HG03045 (cell line): Measurements from ENCODE around the gene MYADML2.

Source experiments
- ATAC-seq: cut with Tn5 transposase; IDR thresholded peaks from one replicate; pipeline ENCODE4 v1.9.1; 2021; ENCODE audit warnings: mild to moderate bottlenecking, moderate library complexity; ENCODE audit not compliant: unreplicated experiment

The MYADML2 gene

GRCh38 chr17:81901167-81902022, 45.6 kb downstream of the MYADML2 start:
- ATAC-seq: no peak

- ATAC-seq: no peak
Measured at GRCh38 chr17:81900181-81900820, 46.7 kb downstream of the MYADML2 start.

GRCh38 chr17:81899514-81900166, 47.4 kb downstream of the MYADML2 start:
- no peak for ATAC-seq

GRCh38 chr17:81898885-81899284, 48.1 kb downstream of the MYADML2 start:
- no peak for ATAC-seq

- no peak for ATAC-seq
Measured at GRCh38 chr17:81898029-81898866, 48.8 kb downstream of the MYADML2 start.

GRCh38 chr17:81895400-81895799, 51.6 kb downstream of the MYADML2 start:
- no peak for ATAC-seq

GRCh38 chr17:81891303-81891552, 55.8 kb downstream of the MYADML2 start:
- peak; percentile 29 for ATAC-seq

GRCh38 chr17:81890447-81891302, 56.4 kb downstream of the MYADML2 start:
- no peak for ATAC-seq
